OCI-LY7 (cell line): ENCODE data around the gene CHRNG.

ENCODE experiments used
- CTCF ChIP-seq: fragments of 200-600 bp; sonication (generic); conservative IDR thresholded peaks from 2 replicates; pipeline ENCODE4 v1.5.1; 2014; ENCODE audit warnings: mild to moderate bottlenecking, antibody characterized with exemption, low read length, moderate library complexity, mixed read lengths
- EZH2phosphoT487 ChIP-seq: fragments of 200-600 bp; sonication (generic); IDR thresholded peaks from 2 replicates; pipeline ENCODE4 v1.6.1; 2018; ENCODE audit warnings: low read depth, borderline replicate concordance, mild to moderate bottlenecking, mixed run types, antibody characterized with exemption, low read length, moderate library complexity, mixed read lengths

- TF ChIP-seq CTCF (no peak), EZH2phosphoT487 (no peak)
These were observed 38.1 kb upstream of the CHRNG start for GRCh38 chr2:232501331-232501771.
